HG03060 (cell line): ENCODE results near the gene HES1.

Experiments
- ATAC-seq: cut with Tn5 transposase; IDR thresholded peaks from one replicate; pipeline ENCODE4 v1.9.1; 2021; ENCODE audit warnings: low read depth, moderate number of reproducible peaks; ENCODE audit not compliant: unreplicated experiment

The HES1 gene

GRCh38 chr3:194101592-194102432, 34.1 kb upstream of the HES1 start:
- peak; percentile 17 for ATAC-seq

DNA sequence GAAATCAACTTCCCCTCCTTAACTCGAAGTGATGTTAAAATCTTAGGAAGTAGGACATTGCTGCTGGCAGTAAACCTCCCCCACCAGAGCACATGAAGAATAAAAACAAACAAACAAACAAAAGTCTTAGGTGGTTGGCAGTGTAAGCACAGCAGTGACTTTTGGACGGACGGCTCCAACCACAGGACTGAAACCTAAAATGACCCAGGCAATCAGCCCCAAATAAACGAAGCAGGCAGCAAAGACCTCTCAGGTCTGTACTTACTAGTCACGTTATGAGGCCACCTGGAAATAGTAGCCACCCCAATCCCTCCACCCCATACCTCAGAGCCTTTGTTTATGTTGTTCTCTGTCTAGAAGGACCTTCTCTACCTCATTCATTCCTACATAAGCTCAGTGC, 33.5 kb upstream of the HES1 start:
- ATAC-seq: no peak

GRCh38 chr3:194103505-194103904, 32.4 kb upstream of the HES1 start:
- no peak for ATAC-seq

GRCh38 chr3:194103983-194104751, 31.8 kb upstream of the HES1 start:
- peak; percentile 41 for ATAC-seq

- ATAC-seq: no peak
Observed at GRCh38 chr3:194105292-194105691, 30.7 kb upstream of the HES1 start.

- no peak for ATAC-seq
Observed at GRCh38 chr3:194107107-194107506, 28.8 kb upstream of the HES1 start.

DNA sequence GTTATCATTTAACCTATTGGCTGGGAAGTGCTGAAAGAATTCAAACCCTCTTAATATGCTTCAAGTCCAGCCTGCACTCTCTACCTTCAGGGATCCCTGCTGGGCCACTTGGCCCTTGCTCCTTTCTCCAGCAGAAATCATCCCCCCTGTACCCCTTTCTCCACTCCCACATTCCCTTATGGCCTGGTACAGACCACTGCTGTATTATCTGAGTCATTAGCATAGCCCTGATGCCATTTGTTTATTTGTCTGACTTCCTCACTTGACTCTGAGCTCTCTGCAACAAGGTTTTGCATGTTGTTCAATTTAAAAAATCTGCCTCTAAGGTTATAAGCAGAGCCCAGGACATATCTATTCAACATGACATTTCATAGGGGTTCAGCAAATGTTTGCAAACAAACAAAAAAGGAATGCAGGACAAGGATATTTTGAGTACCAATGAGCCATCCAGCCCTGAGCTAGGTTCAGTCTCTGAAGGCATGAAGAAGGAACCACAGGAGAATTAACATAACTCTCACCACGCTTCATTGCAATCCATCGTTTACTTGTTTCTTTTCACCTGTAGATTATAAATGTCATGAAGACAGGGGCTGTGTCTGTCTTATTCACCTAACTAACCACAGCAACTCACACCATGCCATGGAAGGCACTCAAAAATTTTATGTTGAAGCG, 26.6 kb upstream of the HES1 start:
- ATAC-seq: no peak

- ATAC-seq: no peak
Observed at GRCh38 chr3:194110483-194110882, 25.5 kb upstream of the HES1 start.

DNA sequence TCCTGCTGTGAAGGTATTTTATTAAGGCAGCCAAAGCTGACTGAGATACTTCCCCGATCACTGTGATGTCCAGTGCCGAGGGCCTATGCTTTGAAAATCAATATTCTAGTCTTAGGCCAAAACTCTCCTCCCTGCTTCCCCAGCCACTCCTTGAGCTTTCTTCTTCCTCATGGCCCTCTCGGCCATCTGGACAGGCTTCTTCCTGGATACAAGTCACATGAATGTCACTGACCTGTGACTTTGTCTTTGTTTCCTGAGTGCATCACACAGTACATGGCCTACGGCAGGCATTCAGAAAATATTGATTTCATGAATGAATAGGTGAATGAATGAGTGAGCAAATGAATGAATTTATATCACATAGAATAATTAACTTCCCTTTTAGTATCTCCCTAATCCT, 24.6 kb upstream of the HES1 start:
- no peak for ATAC-seq

GRCh38 chr3:194112120-194113106, 23.5 kb upstream of the HES1 start:
- no peak for ATAC-seq

DNA sequence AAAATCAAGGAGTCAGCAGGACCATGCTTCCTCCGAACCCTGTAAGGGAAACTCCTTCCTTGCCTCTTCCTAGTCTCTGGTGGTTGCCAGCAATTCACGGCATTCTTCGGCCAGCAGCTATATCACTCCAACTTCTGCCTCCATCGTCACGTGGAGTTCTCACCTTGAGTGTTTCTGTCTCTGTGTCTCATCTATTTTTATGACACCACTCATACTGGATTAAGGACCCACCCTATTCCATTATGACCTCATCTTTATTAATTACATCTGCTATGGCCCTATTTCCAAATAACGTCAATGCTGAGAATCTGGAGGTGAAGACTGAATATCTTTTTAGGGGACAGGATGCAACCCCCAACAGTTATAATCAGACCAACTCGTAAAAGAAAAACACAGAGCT, 21.8 kb upstream of the HES1 start:
- no peak for ATAC-seq

- ATAC-seq: no peak
Observed at GRCh38 chr3:194117104-194117845, 18.7 kb upstream of the HES1 start.

DNA sequence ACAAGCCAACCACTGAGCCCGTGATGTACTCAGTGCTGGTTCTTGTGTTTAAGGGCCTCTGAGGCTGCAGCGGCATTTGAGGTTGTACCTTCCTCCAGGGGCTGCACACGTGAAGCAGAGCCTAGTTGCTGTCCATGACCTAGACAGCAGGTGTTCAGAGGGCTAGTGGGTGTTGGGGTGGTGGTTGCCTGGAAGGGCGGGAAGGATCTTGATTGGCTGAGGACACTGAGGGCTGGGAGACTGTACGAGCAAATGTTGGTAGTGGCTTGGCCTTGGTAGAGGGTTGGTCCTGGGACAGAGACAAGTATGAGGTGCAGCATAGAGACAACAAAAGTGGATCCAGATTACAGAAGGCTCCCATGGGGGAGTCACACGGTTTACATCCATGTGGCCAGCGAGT, 17.0 kb upstream of the HES1 start:
- no peak for ATAC-seq

- no peak for ATAC-seq
Observed at GRCh38 chr3:194119831-194120590, 15.9 kb upstream of the HES1 start.

GRCh38 chr3:194120789-194121770, 14.9 kb upstream of the HES1 start:
- no peak for ATAC-seq

DNA sequence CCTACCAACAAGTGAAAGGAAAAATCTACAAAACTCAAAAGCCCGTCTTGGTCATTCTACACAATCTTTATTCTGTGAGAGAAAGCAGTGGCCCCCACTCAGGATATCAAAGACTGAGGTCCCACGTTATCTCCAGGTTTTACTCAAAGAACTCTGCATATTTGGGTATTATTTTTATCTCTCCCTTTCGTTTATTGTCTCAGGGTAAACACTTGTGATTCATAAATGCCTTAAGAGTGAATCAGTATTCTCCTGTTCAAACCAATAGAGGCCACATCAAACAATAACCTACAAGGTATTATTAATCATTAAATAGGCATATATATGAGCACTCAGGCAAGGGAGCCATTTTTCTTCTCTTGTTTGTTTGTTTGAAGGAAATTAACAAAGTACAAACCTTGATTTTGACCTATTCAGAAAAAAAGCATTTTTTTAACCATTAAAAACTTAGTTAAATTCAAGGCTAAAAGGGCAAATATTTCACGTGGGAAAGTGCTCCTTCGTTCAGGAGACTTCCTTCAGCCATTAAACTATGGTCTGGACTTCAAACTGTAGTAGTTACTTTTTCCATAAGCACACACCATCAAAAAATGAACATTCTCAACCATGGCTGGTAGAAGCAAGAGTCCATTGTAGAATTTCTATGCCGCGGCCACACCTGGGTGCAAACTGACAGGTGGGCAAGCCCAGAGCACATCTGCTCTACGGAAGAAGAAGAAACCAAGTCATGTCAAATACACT, 13.9 kb upstream of the HES1 start:
- ATAC-seq: no peak

- no peak for ATAC-seq
Observed at GRCh38 chr3:194123726-194124125, 12.2 kb upstream of the HES1 start.
